ENCODE measurements around the gene CUX1.

CUX1 gene

GRCh38 chr7:102122026-102122425 is 304.6 kb downstream of the CUX1 start:
- TF ChIP-seq, protein P1, sequence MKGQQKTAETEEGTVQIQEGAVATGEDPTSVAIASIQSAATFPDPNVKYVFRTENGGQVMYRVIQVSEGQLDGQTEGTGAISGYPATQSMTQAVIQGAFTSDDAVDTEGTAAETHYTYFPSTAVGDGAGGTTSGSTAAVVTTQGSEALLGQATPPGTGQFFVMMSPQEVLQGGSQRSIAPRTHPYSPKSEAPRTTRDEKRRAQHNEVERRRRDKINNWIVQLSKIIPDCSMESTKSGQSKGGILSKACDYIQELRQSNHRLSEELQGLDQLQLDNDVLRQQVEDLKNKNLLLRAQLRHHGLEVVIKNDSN (IDR thresholded peaks at IDR 0.05), result no peak
- TF ChIP-seq CREB1 (IDR thresholded peaks at IDR 0.05; ENCODE audit: low read depth) (no peak), EP300 (IDR thresholded peaks at IDR 0.05; ENCODE audit: borderline replicate concordance) (no peak), YY1 (IDR thresholded peaks at IDR 0.05; ENCODE audit: low read depth) (no peak), TEAD4 (IDR thresholded peaks at IDR 0.05) (no peak), TAF1 (IDR thresholded peaks at IDR 0.05; ENCODE audit: low read depth) (no peak)
- TF ChIP-seq, protein P2, sequence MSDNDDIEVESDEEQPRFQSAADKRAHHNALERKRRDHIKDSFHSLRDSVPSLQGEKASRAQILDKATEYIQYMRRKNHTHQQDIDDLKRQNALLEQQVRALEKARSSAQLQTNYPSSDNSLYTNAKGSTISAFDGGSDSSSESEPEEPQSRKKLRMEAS (IDR thresholded peaks at IDR 0.05), result no peak

- TF ChIP-seq RAD21 (IDR thresholded peaks at IDR 0.05; ENCODE audit: low read depth), result peak; percentile 54
- TF ChIP-seq, protein P2 (IDR thresholded peaks at IDR 0.05), result peak; percentile 23; the same call in 1 of the 2 replicates
- TF ChIP-seq CEBPB (IDR thresholded peaks at IDR 0.05), result no peak
These were observed 307.7 kb downstream of the CUX1 start for GRCh38 chr7:102125127-102125596.

DNA sequence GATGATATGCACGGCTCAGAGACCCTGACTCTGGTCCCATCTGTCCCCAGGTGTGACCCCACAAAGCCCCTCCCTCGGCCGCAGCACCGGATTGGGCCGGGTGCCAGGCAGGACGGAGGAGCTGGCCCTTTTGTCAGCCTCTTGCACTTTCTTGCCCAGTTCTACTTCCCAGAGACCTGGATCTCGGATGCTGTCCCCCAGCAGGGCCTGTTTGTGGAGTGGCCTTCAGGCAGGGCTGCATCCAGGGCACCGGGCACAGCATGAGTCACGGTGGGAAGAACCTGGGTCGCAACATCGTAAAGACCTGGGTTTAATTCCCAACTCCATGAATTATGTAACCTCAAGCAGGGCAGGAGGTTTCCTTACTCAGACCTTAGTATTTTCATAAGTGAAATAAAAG is 310.9 kb downstream of the CUX1 start:
- TF ChIP-seq TAF1 (IDR thresholded peaks at IDR 0.05; ENCODE audit: low read depth) (no peak), CREB1 (IDR thresholded peaks at IDR 0.05; ENCODE audit: low read depth) (no peak), RAD21 (IDR thresholded peaks at IDR 0.05; ENCODE audit: low read depth) (no peak), YY1 (IDR thresholded peaks at IDR 0.05; ENCODE audit: low read depth) (no peak), TCF12 (IDR thresholded peaks at IDR 0.05; ENCODE audit: low read depth) (no peak), TEAD4 (IDR thresholded peaks at IDR 0.05) (no peak), FOXM1 (IDR thresholded peaks at IDR 0.05; ENCODE audit: borderline replicate concordance, low read depth) (no peak), CEBPB (IDR thresholded peaks at IDR 0.05) (no peak)
- TF ChIP-seq, protein P1 (IDR thresholded peaks at IDR 0.05), result no peak
- TF ChIP-seq, protein P3, sequence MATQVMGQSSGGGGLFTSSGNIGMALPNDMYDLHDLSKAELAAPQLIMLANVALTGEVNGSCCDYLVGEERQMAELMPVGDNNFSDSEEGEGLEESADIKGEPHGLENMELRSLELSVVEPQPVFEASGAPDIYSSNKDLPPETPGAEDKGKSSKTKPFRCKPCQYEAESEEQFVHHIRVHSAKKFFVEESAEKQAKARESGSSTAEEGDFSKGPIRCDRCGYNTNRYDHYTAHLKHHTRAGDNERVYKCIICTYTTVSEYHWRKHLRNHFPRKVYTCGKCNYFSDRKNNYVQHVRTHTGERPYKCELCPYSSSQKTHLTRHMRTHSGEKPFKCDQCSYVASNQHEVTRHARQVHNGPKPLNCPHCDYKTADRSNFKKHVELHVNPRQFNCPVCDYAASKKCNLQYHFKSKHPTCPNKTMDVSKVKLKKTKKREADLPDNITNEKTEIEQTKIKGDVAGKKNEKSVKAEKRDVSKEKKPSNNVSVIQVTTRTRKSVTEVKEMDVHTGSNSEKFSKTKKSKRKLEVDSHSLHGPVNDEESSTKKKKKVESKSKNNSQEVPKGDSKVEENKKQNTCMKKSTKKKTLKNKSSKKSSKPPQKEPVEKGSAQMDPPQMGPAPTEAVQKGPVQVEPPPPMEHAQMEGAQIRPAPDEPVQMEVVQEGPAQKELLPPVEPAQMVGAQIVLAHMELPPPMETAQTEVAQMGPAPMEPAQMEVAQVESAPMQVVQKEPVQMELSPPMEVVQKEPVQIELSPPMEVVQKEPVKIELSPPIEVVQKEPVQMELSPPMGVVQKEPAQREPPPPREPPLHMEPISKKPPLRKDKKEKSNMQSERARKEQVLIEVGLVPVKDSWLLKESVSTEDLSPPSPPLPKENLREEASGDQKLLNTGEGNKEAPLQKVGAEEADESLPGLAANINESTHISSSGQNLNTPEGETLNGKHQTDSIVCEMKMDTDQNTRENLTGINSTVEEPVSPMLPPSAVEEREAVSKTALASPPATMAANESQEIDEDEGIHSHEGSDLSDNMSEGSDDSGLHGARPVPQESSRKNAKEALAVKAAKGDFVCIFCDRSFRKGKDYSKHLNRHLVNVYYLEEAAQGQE (IDR thresholded peaks at IDR 0.05; ENCODE audit: low read depth), result no peak
- TF ChIP-seq, protein P2 (IDR thresholded peaks at IDR 0.05), result no peak

DNA sequence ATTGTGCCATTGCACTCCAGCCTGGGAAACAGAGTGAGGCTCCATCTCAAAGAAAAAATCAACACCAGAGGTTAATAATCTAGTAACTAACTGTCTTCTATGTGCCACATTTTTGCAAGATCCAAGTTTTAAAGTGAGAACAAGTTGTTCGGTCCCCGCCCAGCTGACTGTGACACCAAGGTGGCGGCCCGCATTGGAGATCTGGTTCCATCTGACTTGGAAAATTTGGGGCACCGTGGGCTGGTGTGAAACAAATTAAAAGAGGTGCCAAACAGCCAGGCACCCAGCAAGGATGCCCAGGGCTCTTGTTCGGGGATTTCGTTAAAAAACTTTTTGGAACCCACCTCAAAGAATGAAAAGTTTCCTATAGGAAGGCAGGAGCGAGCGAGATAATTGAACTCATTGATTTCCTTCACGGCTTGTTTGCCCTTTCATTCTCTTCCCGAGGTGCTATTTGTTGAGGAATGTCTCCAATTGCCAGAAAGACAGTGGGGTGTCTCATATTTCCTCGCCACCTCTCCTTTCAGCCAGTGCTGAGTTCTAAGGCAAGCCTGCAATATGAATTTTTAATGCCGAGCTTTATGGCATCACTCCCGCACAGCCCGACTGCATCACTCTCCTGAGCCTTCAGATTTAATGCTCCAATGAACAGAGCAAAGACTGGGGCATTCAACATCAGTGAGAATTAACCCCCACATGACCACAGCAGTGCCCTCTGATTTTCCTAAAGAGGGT is 312.4 kb downstream of the CUX1 start:
- TF ChIP-seq FOXM1 (IDR thresholded peaks at IDR 0.05; ENCODE audit: borderline replicate concordance, low read depth), result no peak
- peak; percentile 46; the same call in 1 of the 2 replicates for TF ChIP-seq CEBPB (IDR thresholded peaks at IDR 0.05)
- TF ChIP-seq NFIC (IDR thresholded peaks at IDR 0.05), result peak; percentile 88
- TF ChIP-seq RAD21 (IDR thresholded peaks at IDR 0.05; ENCODE audit: low read depth), result no peak; the same call in 1 of the 2 replicates
- TF ChIP-seq, protein P2 (IDR thresholded peaks at IDR 0.05), result peak; percentile 22; the same call in 1 of the 2 replicates
- TF ChIP-seq TCF12 (IDR thresholded peaks at IDR 0.05; ENCODE audit: low read depth), result peak; percentile 79
- TF ChIP-seq TEAD4 (IDR thresholded peaks at IDR 0.05), result peak; percentile 89
- peak; percentile 75; the same call in 1 of the 2 replicates for TF ChIP-seq EP300 (IDR thresholded peaks at IDR 0.05; ENCODE audit: borderline replicate concordance)

DNA sequence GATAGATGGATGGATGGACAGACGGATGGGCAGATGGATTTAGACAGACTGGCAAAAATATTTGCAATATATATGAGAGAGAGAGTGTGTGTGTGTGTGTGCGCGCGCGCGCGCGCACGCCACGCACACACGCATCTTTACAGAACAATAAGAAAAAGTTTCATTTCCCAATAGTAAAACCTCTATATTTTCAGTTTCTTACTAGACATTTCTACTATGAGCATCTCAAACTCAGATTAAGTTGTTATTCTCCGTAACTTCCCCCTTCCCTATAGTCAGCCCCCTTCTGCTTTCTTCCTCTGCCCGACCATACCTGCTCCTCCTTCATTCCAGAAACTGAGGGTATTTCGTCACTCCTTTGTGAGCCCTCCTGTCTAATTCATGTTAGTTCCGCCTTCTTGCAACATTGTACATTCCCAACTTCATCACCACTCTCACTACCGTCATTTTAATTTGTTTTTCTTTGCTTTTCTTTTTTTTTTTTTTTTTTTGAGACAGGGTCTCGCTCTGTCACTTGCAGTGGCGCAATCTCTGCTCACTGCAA is 314.9 kb downstream of the CUX1 start:
- TF ChIP-seq NFIC (IDR thresholded peaks at IDR 0.05) (no peak), CEBPB (IDR thresholded peaks at IDR 0.05) (0 out of 2 replicates have a peak, but pooled peaks have one; percentile 6), CREB1 (IDR thresholded peaks at IDR 0.05; ENCODE audit: low read depth) (no peak), TAF1 (IDR thresholded peaks at IDR 0.05; ENCODE audit: low read depth) (no peak), TEAD4 (IDR thresholded peaks at IDR 0.05) (no peak)

- TF ChIP-seq EGR1 (IDR thresholded peaks at IDR 0.05) (no peak), FOXM1 (IDR thresholded peaks at IDR 0.05; ENCODE audit: borderline replicate concordance, low read depth) (no peak), TCF12 (IDR thresholded peaks at IDR 0.05; ENCODE audit: low read depth) (no peak), EP300 (IDR thresholded peaks at IDR 0.05; ENCODE audit: borderline replicate concordance) (no peak), YY1 (IDR thresholded peaks at IDR 0.05; ENCODE audit: low read depth) (no peak), TAF1 (IDR thresholded peaks at IDR 0.05; ENCODE audit: low read depth) (no peak), NFIC (IDR thresholded peaks at IDR 0.05) (no peak), ZBTB7A (IDR thresholded peaks at IDR 0.05; ENCODE audit: low read depth) (no peak)
- TF ChIP-seq, protein P1 (IDR thresholded peaks at IDR 0.05), result no peak
- TF ChIP-seq, protein P2 (IDR thresholded peaks at IDR 0.05), result no peak
These were observed 321.2 kb downstream of the CUX1 start for GRCh38 chr7:102138676-102139075.
